HEK293 (cell line): Measurements from ENCODE around the gene AFDN.

Experiments
- CTCF ChIA-PET: fragments of 350-600 bp; formaldehyde crosslinking; extraction: SDS; loops from one replicate; lab custom pipeline; 2021; ENCODE audit warnings: antibody characterized with exemption; lab: Yijun Ruan, JAX
- POLR2A ChIA-PET: fragments of 300-600 bp; formaldehyde crosslinking; extraction: SDS; loops from one replicate; lab custom pipeline; 2020; ENCODE audit warnings: antibody characterized with exemption, inconsistent platforms; lab: Yijun Ruan, JAX
- H3K27ac ChIP-seq: fragments of 200-500 bp; sonication (Bioruptor generic); 2 replicates; pipeline ENCODE4 v1.5.1; 2014; ENCODE audit warnings: low read depth, low read length, control low read depth, inconsistent platforms; ENCODE audit errors: extremely low read depth
- H3K36me3 ChIP-seq, 2 experiments: fragments of 200-500 bp in 1 of 2; sonication (Bioruptor generic) in 1 of 2; 1 replicate in 1 of 2; 2 replicates in 1 of 2; pipeline ENCODE4 v1.5.1; 2014 to 2017; ENCODE audit warnings: inconsistent platforms in 2 of 2, low read length in 2 of 2; ENCODE audit not compliant: control insufficient read depth in 2 of 2, insufficient read depth in 1 of 2
- H3K4me1 ChIP-seq: fragments of 200-500 bp; sonication (Bioruptor generic); 2 replicates; pipeline ENCODE4 v1.5.1; 2014; ENCODE audit warnings: mild to moderate bottlenecking, low read length, inconsistent platforms; ENCODE audit not compliant: control insufficient read depth, insufficient read depth
- H3K4me3 ChIP-seq: 2 replicates; pipeline ENCODE4 v1.5.1; 2011; ENCODE audit warnings: low read depth, mild to moderate bottlenecking, control low read depth, low read length, moderate library complexity
- H3K9me3 ChIP-seq: fragments of 200-500 bp; sonication (Bioruptor generic); 2 replicates; pipeline ENCODE4 v1.5.1; 2014; ENCODE audit warnings: low read depth, low read length, inconsistent platforms; ENCODE audit not compliant: control insufficient read depth, insufficient read depth
- GLIS1 ChIP-seq: fragments of 450-650 bp; formaldehyde crosslinking; IDR thresholded peaks from 2 replicates; pipeline ENCODE4 v1.5.1; 2016; ENCODE audit warnings: missing biosample characterization, missing genetic modification characterization
- HOXA7 ChIP-seq: sonication (generic); formaldehyde crosslinking; IDR thresholded peaks from 2 replicates; pipeline ENCODE4 v1.8.1; 2022; ENCODE audit warnings: missing genetic modification reagents, borderline replicate concordance
- KLF1 ChIP-seq: fragments of 450-650 bp; formaldehyde crosslinking; IDR thresholded peaks from 2 replicates; pipeline ENCODE4 v1.5.1; 2016; ENCODE audit warnings: missing biosample characterization, missing genetic modification characterization
- KLF16 ChIP-seq: fragments of 450-650 bp; formaldehyde crosslinking; IDR thresholded peaks from 2 replicates; pipeline ENCODE4 v1.5.1; 2017; ENCODE audit warnings: missing biosample characterization, missing genetic modification characterization
- OSR2 ChIP-seq: fragments of 450-650 bp; formaldehyde crosslinking; IDR thresholded peaks from 2 replicates; pipeline ENCODE4 v1.5.1; 2016; ENCODE audit warnings: missing biosample characterization, missing genetic modification characterization
- PATZ1 ChIP-seq: fragments of 450-650 bp; formaldehyde crosslinking; IDR thresholded peaks from 2 replicates; pipeline ENCODE4 v1.5.1; 2016; ENCODE audit warnings: missing biosample characterization, missing genetic modification characterization
- PRDM10 ChIP-seq: fragments of 450-650 bp; formaldehyde crosslinking; IDR thresholded peaks from 2 replicates; pipeline ENCODE4 v1.5.1; 2016; ENCODE audit warnings: missing biosample characterization, missing genetic modification characterization
- ZBTB20 ChIP-seq: fragments of 450-650 bp; formaldehyde crosslinking; IDR thresholded peaks from 2 replicates; pipeline ENCODE4 v1.5.1; 2016; ENCODE audit warnings: missing biosample characterization, missing genetic modification characterization
- ZBTB6 ChIP-seq: fragments of 450-650 bp; formaldehyde crosslinking; IDR thresholded peaks from 2 replicates; pipeline ENCODE4 v1.5.1; 2017; ENCODE audit warnings: missing biosample characterization, missing genetic modification characterization
- ZFHX2 ChIP-seq: fragments of 450-650 bp; formaldehyde crosslinking; conservative IDR thresholded peaks from 2 replicates; pipeline ENCODE4 v1.5.1; 2016; ENCODE audit warnings: missing biosample characterization, missing genetic modification characterization
- ZNF112 ChIP-seq: fragments of 450-650 bp; formaldehyde crosslinking; IDR thresholded peaks from 2 replicates; pipeline ENCODE4 v1.5.0; 2017; ENCODE audit warnings: missing biosample characterization, missing genetic modification characterization
- ZNF169 ChIP-seq: fragments of 450-650 bp; formaldehyde crosslinking; IDR thresholded peaks from 2 replicates; pipeline ENCODE4 v1.5.1; 2016; ENCODE audit warnings: missing biosample characterization, missing genetic modification characterization
- ZNF214 ChIP-seq: fragments of 450-650 bp; formaldehyde crosslinking; IDR thresholded peaks from 2 replicates; pipeline ENCODE4 v1.5.1; 2017; ENCODE audit warnings: missing biosample characterization, mild to moderate bottlenecking, missing genetic modification characterization, borderline replicate concordance
- ZNF350 ChIP-seq: fragments of 450-650 bp; formaldehyde crosslinking; IDR thresholded peaks from 2 replicates; pipeline ENCODE4 v1.5.0; 2017; ENCODE audit warnings: missing biosample characterization, mild to moderate bottlenecking, missing genetic modification characterization
- ZNF366 ChIP-seq: fragments of 450-650 bp; formaldehyde crosslinking; conservative IDR thresholded peaks from 2 replicates; pipeline ENCODE4 v1.5.1; 2016; ENCODE audit warnings: missing biosample characterization, missing genetic modification characterization
- ZNF426 ChIP-seq: fragments of 450-650 bp; formaldehyde crosslinking; IDR thresholded peaks from 2 replicates; pipeline ENCODE4 v1.5.1; 2017; ENCODE audit warnings: missing biosample characterization, missing genetic modification characterization, mild to moderate bottlenecking, inconsistent platforms, moderate library complexity
- ZNF510 ChIP-seq: fragments of 450-650 bp; formaldehyde crosslinking; IDR thresholded peaks from 2 replicates; pipeline ENCODE4 v1.5.1; 2018; ENCODE audit warnings: mild to moderate bottlenecking, missing genetic modification characterization, missing biosample characterization; ENCODE audit not compliant: insufficient replicate concordance
- ZNF529 ChIP-seq: fragments of 450-650 bp; formaldehyde crosslinking; IDR thresholded peaks from 2 replicates; pipeline ENCODE4 v1.5.1; 2017; ENCODE audit warnings: missing genetic modification characterization, missing biosample characterization; ENCODE audit not compliant: insufficient replicate concordance
- ZNF623 ChIP-seq: fragments of 450-650 bp; formaldehyde crosslinking; IDR thresholded peaks from 2 replicates; pipeline ENCODE4 v1.5.1; 2016; ENCODE audit warnings: missing biosample characterization, missing genetic modification characterization
- ZNF664 ChIP-seq: fragments of 450-650 bp; formaldehyde crosslinking; IDR thresholded peaks from 2 replicates; pipeline ENCODE4 v1.5.1; 2016; ENCODE audit warnings: missing biosample characterization, missing genetic modification characterization
- ZSCAN16 ChIP-seq: fragments of 450-650 bp; formaldehyde crosslinking; IDR thresholded peaks from 2 replicates; pipeline ENCODE4 v1.5.1; 2016; ENCODE audit warnings: missing biosample characterization, missing genetic modification characterization
- TF ChIP-seq, protein P1 (sequence below): sonication (generic); formaldehyde crosslinking; IDR thresholded peaks from 2 replicates; pipeline ENCODE4 v1.8.1; 2022; ENCODE audit warnings: mild to moderate bottlenecking, moderate library complexity, missing genetic modification reagents
- TF ChIP-seq, protein P2 (sequence below): fragments of 450-650 bp; formaldehyde crosslinking; IDR thresholded peaks from 2 replicates; pipeline ENCODE4 v1.5.1; 2016; ENCODE audit warnings: missing biosample characterization, missing genetic modification characterization
- TF ChIP-seq, protein P3 (sequence below): fragments of 450-650 bp; formaldehyde crosslinking; IDR thresholded peaks from 2 replicates; pipeline ENCODE4 v1.5.1; 2016; ENCODE audit warnings: missing biosample characterization, missing genetic modification characterization
- TF ChIP-seq, protein P4 (sequence below): fragments of 450-650 bp; formaldehyde crosslinking; IDR thresholded peaks from 2 replicates; pipeline ENCODE4 v1.5.1; 2017; ENCODE audit warnings: missing biosample characterization, missing genetic modification characterization

The AFDN gene

GRCh38 chr6:168014428-168014827 lies 187.7 kb downstream of the AFDN start (continued):
- TF ChIP-seq PATZ1 (no peak), ZNF112 (tag by site-specific recombination) (no peak), ZFHX2 (tag by site-specific recombination) (no peak), ZNF664 (tag by site-specific recombination) (no peak), ZBTB6 (tag by site-specific recombination) (no peak), ZNF214 (tag by site-specific recombination) (no peak)
- TF ChIP-seq, protein P1, sequence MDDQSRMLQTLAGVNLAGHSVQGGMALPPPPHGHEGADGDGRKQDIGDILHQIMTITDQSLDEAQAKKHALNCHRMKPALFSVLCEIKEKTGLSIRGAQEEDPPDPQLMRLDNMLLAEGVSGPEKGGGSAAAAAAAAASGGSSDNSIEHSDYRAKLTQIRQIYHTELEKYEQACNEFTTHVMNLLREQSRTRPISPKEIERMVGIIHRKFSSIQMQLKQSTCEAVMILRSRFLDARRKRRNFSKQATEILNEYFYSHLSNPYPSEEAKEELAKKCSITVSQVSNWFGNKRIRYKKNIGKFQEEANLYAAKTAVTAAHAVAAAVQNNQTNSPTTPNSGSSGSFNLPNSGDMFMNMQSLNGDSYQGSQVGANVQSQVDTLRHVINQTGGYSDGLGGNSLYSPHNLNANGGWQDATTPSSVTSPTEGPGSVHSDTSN, result no peak
- TF ChIP-seq, protein P2, sequence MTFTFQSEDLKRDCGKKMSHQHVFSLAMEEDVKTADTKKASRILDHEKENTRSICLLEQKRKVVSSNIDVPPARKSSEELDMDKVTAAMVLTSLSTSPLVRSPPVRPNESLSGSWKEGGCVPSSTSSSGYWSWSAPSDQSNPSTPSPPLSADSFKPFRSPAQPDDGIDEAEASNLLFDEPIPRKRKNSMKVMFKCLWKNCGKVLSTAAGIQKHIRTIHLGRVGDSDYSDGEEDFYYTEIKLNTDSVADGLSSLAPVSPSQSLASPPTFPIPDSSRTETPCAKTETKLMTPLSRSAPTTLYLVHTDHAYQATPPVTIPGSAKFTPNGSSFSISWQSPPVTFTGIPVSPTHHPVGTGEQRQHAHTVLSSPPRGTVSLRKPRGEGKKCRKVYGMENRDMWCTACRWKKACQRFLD (tag by site-specific recombination), result no peak

DNA sequence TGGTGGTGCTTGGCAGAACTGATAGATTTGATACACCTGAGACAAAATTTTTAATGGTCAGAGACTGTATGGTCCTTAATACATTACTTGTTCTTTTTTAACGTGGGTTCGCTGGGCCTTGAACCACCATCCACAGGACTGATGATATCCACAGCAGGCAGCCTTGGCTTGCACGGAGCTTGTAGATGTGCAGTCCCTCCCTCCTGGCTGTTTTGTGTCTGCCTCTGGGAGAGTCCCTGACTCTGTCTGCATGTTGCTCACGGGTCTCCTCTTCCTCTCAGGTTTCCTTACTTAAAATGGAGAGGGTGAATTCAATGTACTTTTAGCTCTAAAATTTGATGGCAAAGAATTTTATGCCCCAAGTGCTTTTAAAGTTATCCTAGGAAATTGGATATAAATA lies 188.3 kb downstream of the AFDN start:
- ChIA-PET POLR2A (no interaction called here), CTCF (no interaction called here)
- H3K4me3 ChIP-seq, result no peak overlapping the region
- H3K36me3 ChIP-seq, result no peaks in the 10 kb centered on the region
- no peaks in the 10 kb centered on the region for H3K9me3 ChIP-seq
- no peaks in the 10 kb centered on the region for H3K4me1 ChIP-seq
- H3K27ac ChIP-seq, result no peak overlapping the region
- TF ChIP-seq PRDM10 (tag by site-specific recombination) (no peak), ZNF350 (tag by site-specific recombination) (no peak), ZSCAN16 (tag by site-specific recombination) (no peak), OSR2 (no peak), KLF1 (tag by site-specific recombination) (no peak), ZBTB20 (no peak), ZNF169 (tag by site-specific recombination) (no peak), GLIS1 (tag by site-specific recombination) (no peak), KLF16 (tag by site-specific recombination) (no peak), ZNF510 (tag by site-specific recombination) (no peak), ZNF623 (tag by site-specific recombination) (no peak), ZNF529 (no peak), ZNF366 (tag by site-specific recombination) (no peak), ZNF426 (tag by site-specific recombination) (no peak), HOXA7 (CRISPR knock-in tag) (no peak)
- TF ChIP-seq, protein P3, sequence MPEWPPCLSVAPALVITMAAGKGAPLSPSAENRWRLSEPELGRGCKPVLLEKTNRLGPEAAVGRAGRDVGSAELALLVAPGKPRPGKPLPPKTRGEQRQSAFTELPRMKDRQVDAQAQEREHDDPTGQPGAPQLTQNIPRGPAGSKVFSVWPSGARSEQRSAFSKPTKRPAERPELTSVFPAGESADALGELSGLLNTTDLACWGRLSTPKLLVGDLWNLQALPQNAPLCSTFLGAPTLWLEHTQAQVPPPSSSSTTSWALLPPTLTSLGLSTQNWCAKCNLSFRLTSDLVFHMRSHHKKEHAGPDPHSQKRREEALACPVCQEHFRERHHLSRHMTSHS (tag by site-specific recombination), result no peak
- TF ChIP-seq, protein P4, sequence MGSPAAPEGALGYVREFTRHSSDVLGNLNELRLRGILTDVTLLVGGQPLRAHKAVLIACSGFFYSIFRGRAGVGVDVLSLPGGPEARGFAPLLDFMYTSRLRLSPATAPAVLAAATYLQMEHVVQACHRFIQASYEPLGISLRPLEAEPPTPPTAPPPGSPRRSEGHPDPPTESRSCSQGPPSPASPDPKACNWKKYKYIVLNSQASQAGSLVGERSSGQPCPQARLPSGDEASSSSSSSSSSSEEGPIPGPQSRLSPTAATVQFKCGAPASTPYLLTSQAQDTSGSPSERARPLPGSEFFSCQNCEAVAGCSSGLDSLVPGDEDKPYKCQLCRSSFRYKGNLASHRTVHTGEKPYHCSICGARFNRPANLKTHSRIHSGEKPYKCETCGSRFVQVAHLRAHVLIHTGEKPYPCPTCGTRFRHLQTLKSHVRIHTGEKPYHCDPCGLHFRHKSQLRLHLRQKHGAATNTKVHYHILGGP (tag by site-specific recombination), result no peak
